ENCODE results near the gene INPP5A.

INPP5A gene

DNA sequence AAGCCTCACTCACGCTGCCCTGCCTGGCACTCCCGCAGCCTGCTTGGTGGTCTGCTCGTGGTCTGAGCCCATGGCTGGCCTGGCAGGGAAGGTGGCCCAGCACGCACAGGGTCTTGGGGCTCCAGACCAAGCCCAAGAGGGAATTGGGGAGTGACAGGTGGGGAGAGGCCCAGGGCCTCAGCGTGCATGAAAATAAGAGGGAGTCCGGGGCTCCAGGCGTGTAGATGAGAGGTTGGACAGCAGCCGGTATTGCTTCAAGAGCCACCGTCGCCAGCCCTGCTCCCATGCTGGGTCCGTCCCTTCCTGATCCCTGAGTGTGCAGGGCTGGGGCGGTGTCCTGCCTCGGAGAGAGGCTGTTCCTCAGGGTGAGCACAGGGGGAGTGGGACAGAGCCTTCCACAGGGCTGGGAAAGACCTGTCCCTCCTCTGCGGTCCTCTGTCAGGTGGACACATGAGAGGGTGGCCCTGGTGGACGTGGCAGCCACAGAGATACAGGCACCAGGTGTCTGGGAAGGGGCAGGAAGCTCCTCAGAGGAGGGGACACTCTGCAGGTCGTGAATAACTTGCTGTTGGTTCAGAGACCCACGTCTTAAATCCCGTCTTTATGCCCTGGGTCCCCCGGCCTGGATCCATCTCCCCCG is 113.1 kb downstream of the INPP5A start:
- DNase-seq: no peak

DNA sequence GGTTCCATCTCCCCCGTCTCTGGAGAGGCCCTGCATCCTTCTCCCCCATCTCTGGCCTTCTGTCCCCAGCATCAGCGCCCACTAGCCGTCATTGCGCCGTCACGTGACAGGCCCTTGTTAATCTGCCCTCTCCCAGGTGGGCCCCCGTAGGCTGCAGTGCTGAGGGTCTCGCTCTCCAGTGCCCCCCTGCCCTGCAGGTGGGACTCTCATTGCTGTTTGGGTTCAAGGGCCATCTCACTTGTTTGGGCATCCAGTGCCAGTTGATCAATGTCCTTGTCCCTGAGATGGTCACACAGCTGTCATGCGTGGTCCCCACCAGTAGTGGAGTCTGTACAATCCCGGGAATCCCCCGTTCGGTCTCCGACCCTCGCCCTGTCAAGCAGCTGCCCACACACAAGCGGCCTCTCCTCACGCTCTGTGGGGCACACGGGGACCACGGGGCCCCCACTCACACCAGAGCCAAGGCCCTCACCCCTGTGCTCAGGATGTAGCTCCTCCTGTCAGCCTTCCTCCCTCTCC is 114.0 kb downstream of the INPP5A start:
- DNase-seq: no peak

DNA sequence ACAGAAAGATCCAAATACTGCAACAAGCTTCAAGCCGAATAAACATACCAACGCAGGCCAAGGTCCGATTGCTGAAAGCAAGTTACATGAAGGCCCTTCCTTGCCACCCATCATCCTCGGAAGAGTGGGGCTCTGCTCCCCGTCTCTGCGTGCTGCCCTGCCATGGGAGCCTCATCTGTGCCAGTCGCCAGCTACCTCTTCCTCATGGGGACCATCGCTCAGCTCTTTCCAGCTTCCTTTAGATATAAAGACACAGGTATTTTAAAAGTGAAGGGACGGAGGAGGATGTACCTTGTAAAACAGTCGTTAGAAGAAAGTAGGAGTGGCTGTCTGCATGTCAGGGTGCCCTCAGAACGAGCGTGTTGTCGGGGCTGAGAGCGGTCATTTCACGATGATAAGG is 114.9 kb downstream of the INPP5A start:
- DNase-seq: no peak

DNA sequence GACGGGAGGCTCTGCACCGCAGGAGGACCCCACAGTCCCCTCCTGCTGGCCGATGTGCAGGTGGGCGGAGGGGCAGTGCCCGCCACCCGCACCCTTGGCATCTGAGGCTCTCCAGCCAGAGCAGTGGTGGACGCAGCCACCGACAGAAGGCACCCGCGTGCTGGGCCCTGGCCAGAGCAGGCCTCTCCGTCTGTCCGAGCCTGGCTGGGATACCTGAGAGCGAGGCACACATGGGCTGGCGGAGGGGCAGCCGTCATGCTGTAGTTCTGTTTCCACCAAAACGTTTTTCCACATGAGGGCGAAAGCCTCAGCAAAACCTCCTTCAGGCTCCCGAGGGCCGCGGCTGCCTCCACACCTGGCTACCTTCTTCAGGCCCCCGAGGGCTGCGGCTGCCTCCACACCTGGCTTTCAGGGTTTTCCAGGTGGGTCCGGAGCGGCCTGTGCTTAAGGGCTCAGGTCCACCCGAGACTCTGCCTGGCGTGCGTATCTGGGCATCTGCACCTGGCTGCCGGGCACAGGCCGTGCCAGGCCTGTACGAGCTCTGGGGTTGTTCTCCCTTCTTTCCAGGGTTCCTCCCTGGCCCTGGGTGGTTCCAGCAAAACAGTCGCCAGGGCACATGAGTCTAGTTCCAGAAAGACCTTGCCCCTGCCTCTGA is 115.5 kb downstream of the INPP5A start:
- DNase-seq: no peak

DNA sequence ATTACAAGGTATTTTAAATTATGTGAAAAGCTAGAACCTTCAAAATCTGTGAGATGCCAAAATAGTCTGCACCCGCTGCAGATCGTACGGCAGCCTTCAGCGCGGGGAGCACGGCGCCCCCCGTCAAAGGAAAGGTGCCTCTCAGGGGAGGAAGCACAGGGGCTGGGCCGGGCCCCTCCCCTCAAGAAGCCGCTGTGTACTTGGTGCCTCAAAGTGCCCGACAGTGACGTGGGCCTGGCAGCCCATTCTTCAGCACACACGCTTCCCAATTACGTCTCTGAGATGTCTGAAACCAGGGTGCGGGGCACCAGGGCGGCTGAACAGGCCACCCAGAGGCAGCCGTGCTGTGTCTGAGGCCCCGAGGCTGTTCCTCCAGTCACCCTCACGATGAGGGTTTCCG is 116.1 kb downstream of the INPP5A start:
- no peak for DNase-seq

DNA sequence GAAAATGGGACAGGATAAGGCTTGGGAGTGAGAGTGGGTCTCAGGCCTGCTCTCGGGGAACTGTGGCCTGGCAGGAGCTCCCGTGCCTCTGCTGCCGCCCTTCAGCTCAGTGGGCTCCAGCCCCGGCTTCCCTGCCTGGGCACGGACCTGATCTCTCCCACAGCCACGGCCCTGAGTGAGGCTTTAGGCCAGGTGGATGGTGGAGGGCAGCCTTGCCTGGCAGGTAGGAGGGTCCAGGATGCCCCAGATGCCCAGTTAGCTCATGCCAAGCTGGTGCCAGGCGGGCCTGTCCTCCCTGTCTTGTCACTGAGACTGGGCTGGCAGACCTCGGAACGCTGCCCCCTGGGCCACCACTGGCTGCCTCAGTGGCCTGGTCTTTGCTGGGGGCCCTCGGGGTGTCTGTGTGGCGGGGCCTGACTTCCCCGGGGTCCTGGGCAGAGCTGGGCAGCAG is 116.6 kb downstream of the INPP5A start:
- DNase-seq: no peak

DNA sequence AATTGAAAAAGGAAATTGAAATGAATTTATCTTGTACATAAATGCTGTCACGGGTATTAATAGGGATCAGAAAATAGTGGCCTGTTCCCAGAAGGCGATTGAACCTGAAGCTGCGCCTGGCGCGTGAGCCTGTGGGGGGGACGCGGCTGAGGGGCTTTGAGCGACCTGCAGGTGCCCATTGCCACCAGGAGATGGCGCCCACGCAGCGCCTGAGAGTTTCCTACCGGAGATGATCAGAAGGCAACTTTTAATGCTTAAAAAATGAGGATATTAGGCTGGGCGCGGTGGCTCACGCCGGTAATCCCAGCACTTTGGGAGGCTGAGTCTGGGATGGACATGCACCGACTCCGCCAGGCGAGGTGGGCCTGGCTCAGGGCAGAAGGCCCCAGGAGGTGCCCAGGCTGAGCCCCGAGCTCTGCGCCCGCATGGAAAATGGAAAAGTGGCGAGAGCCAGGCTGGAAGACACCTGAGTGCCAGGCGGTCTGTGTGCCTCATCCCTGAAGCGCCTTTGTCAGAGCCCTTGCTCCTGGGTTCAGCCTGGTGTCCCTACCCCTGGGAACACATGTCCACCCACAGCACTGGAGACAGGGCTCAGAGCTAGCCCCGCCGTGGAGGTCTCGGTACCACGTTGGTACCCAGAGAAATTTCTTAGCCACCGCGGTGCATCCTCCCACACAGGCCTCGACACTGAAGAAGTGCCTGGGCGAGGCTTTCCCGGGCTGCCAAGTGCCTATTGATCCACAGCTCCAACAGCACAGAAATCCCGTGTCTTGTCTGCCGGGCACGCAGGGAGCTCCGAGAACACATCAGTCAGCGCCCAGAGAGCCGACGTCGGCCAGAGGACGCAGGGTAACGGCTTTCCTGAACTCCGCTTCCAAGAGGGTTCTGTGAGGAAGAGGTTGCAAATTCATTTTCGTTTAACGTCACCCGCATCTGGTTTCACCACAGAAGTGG is 117.4 kb downstream of the INPP5A start:
- DNase-seq: peak; percentile 60 to 69

DNA sequence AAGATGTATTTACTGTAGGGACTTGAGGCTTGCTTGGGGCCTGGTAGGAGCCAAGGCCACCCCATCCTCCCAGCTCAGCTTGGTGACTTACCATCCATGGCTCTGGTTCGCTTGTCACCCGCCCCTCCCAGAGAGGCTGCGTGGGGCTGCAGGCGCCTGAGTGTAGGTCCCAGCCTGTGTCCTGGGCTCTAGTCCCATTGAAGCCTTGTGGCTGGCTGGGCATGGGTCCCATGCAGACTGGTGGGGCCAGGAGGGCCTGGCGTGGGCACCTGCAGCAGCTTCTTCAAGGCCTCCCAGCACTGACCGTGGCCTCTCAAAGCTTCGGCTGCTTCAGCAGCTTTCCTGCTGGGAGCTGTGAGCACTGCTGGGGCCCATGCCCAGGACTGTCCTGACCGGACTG is 118.1 kb downstream of the INPP5A start:
- no peak for DNase-seq

DNA sequence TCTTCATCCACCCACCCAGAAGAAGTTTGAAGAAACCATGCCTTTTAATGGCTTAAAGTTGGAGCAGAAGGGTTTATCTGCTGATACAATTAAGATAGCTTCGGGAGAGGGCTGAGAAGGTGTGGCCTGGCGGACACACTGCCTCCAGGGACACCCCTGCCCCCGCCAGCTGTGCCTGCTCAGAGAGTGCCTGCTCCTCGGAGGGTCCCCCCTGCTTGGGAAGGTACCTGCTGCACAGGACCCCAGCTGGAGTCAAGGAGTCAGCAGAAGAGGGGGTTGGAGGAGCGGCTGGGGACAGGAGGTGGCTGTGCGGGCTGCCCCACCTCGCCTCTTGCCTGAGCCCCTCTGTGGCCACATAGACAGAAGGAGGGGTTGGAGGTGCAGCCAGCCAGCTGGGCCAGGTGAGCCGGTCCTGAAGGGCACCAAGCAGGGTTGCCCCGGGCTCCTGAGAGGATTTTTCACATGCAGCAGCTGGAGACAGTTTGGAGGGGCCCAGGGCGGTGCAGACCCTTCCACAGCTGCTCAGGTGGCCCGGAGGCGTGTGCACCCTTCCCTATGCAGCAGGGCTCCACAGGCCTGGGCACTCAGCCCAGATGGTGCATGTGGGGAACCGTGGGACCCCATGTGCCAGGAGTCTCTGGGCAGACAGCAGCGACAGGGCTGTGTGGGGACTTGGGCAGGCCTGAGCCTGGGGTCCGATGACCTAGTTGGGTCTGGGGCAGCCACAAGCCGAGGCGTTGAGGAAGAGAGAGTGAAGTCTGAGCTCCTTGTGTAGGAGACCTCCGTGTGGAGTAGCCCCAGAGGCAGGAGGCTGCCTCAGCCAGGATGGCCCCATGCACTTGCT is 118.9 kb downstream of the INPP5A start:
- no peak for DNase-seq

DNA sequence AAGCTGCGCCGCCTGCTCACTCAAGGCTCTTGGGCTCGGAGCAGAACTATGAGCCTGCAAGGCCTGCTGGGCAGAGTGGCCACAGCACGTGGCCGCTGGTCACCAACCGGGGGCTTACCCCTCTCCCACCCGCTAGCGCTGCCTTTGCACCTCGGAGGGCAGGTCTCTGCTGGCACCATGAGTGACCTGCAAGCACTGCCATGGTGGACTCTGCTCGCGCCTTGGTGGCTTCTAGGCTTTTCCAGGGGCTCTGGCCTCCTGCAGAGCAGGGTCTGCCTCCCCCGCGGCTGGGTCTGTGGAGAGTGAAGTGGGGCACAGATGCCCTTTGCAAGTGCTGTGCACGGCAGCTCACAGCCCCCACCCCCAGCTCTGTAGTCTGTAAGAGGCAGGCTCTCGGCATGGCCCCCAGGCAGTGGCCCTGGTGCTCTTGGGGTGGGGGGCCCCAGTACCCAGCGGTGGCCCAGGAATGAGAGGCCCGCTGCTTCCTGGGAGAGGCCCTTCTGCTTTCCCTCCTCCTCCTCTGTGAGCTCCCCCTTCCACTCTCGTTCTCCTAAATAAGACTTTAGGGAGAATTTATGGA is 119.6 kb downstream of the INPP5A start:
- DNase-seq: no peak

DNA sequence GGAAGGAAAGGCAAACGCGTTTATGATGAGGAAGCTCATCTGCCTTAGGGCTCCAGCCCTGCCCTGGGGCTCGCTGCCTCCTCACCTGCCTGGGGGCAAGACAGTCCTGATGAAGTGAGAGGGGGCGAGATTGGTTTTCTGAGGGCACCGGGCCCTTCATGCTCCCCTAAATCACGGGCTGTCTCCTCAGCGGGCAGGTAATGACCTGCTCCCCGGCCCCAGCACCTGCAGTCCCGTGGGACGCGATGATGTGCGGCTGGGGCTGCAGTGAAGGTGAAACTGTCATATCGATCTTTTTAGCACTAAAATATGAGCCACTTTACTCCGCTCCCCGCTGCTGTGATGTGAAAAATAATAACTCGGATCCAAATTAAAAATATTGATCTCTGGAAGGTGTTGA is 120.2 kb downstream of the INPP5A start:
- DNase-seq: no peak

DNA sequence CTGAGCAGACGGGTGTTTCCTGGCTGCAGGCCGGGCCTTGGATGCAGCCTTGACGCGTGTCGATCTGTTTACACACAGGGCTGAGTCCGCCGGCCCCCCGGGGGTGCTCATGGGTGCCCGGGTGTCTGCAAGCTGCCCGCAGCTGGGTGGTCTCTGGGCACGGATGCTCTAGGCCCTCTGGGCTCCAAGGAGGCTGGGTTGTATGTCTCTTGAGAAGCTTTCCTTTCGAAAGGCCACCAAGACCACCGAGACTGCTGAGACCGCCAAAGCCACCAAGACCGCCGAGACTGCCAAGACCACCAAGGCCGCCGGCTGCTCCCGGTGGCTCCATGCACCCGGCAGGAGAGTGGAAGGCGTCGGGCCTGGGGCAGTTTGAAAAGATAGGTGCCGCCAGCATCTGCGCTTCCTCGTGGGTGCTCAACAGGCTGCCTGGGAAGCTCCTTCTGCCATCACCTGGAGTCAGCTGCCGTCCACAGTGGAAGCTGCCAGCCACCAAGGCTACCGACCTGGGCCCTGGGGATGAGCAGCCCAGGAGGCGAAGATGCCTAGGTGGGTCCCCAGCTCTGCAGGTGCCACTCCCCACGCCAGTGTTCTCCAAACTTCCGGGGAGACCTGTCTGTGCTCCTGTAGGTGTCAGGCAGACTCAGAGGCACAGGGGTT is 121.1 kb downstream of the INPP5A start:
- DNase-seq: no peak

DNA sequence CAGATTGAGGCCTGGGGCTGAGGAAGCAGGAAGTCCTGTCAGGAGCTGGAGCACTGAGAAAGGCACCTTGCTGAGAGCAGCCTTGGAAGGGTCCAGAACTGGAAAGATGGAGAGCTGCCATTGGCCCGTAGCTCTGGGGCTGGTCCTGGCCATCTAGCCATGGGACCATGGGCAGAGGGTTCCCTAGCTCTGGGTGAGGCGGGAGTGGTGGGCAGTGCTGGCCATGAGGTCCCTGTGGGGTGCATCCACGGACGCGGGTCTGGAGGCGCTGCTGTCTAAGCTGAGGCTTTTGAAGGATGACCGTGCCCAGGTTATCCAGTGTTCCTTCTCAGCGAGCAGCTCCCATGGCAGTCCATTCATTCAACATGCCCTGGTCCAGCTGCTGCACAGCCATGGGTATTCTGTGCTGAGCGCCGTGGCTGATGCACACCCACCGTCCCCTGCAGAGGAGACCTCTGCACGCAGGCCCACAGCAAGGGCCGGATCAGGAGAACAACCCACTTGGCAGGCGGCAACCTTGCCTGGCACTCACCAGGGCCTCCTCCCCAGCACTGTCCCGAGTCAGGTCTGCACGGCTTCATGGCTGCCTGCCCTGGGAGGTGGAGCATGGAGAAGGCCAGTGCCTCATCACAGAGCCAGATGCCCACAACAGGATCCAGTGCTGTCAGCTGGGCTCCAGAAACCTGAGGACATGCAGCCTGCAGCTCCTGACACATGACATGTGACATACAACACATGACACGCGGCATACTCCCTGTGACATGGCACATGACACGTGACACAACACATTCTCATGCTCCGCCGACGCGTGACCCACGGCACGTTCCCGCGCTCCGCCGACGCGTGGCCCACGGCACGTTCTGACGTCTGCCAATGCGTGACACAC is 121.9 kb downstream of the INPP5A start:
- DNase-seq: no peak

DNA sequence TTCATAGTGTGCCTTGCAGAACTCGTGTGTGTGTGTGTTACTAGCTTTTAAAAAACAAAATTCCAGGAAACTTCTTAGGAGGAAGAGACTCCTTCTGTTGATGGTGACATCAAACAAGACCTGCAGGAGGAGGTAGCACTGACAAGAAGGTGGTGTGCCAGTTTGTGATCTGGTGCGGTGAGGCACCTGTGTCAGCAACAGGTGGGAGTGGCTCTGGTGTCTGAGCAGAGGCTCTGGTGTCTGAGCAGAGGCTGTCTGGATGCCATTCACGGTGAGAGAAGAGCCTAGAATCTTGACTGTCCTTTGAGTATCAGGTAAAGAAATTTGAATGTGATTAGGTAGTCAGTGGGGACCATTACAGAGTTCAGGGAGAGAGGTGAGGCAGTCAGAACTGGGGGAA is 122.8 kb downstream of the INPP5A start:
- DNase-seq: no peak

DNA sequence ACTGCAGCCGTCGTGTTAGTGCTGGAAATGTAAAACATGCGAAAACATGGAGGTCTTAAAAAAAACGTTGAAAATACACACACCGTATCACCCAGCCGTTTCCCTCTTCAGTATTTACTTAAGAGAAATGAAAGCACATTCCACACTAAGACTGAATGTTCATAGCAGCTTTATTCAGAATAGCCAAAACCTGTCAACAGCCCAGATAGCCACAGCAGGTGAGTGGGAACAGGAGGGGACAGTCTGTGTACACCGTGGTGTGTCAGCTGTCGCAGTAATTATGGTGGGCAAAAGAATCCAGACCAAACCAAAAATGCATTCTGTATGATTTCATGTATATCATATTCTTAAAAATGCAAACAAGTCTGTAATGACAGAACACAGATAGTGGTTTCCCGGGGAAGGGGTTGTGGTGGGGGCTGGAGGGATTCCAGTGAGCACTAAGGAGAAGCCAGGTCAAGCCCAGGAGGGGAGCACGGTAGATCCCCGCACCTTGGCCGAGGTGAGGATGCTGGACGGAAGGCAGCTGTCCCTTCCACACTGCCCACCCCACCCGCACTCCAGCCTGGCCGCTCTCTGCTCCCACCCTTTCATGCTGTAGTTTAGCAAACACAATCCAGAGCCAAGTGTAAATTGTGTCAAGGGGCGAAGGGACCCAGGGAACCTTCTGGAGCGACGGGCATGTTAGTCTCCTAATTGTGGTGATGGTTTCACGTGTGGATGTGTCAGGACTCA is 124.8 kb downstream of the INPP5A start:
- no peak for DNase-seq

DNA sequence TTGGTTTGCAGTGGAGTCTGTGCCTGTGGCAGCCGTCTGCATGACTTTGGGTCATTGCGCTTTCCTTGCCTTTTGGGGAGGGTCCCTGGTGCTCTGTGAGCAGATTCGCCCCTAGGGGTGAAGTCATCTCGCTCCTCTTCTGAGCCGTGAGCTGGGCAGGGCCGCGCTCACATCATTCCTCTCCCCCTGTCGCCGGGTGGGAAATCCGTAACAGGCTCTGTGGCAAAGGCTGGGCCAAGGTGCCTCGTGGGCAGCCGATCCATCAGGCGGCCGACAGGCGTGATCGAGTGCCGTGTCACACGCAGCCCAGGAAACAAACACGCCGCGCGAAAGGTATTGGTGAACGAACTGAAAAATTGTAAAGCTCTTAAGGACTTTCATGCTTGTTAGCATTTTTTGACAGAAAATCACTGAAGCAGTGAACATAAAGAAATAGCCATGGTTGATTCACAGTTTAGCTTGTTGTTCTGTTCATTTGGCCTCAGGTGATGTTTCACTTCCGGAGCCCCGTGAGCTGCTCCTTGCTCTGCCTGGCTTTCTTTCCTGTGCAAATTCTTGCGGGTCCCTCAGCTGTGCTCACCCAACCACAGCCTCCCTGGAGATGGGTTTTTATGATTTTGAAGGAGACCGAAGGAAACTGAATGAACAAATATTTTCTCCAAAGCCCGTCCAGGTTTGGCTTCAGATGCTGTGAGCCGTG is 126.2 kb downstream of the INPP5A start:
- no peak for DNase-seq

DNA sequence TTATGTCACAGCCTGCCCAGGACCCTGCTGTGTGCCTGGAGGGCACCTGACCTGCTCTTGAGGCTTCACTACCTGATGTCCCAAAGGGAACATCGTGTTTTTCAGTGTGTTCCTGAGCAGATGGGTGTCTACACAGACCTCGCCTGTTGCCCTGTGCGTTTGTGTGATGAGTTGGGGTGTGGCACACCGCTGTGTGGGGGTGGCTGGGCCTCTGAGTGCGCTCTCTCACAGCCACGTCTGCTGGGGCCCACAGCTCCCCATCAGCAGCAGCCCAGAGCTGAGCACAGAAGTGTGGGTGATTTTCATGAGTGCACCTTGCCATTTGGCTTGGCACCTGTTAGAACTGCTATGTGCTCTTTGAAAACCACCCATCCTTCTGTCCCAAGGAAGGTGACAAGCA is 126.8 kb downstream of the INPP5A start:
- DNase-seq: no peak

DNA sequence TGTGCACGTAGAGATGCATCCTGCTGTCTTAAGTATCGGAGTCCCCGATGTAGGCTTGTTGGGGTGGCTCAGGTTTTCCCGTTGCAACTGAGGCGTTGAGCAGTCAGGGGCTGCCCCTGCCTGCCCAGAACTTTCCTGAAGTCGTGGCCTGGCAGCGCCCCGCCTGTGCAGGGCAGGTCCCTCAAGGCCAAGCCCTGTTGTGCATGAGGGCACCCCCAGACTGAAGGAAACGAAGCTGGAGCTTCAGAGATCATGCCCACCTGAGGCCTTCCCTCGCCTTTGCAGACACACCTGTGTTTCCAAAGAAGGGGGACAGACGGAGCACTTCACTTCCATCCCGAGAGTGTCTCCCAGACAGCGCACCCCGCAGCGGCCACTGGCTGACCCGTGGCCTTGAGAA is 127.3 kb downstream of the INPP5A start:
- DNase-seq: no peak

All from hippocampal formation (tissue), 2 donors.